ENCODE measurements around the gene AGER.
"Not testable (repeated sequence)": the region's sequence is repeated elsewhere in the genome, so short reads cannot be mapped to it uniquely, and the experiment has no call there.

AGER gene

DNA sequence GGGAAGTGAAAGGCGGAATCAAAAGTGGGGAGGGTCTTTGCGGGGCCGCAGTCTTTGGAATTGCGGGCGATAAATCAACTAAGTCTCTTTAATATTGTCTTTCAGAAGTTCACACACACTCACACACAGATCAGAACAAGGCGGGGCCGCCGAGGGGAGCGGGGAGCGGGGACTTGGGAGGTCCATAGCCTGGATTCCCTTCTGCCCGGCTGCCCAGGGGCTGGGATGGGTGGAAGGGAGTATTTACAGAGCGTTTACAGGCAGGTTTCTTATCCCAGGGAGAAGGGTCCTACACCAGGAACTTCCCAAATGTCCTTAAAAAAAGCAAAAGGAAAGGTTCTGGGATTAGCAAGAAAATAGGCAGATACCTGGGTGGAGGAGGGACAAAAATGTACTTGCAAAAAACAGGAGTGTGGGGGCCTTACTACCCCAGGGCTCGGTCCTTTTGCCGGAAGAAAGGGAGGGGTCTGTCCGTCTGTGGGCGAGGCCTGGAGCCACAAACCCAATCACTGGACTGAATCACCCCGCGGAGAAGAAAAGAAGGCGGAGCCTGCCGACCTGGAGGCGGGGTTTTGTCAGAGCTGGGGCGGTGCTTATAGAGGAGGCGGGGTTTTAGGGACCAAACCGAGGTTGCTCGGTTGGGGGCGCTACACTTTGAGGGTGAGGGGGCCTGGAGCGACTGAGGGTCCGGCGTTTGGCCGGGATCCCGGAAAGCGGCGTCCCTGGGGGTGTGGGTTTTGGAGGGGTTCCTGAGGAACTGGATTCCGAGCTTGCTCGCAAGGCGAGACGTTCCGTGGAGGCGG, 35.6 kb downstream of the AGER start:
- peak; percentile 47 to 66 (median 65) for DNase-seq (ENCODE audit: low read depth in 3 of 3)

DNA sequence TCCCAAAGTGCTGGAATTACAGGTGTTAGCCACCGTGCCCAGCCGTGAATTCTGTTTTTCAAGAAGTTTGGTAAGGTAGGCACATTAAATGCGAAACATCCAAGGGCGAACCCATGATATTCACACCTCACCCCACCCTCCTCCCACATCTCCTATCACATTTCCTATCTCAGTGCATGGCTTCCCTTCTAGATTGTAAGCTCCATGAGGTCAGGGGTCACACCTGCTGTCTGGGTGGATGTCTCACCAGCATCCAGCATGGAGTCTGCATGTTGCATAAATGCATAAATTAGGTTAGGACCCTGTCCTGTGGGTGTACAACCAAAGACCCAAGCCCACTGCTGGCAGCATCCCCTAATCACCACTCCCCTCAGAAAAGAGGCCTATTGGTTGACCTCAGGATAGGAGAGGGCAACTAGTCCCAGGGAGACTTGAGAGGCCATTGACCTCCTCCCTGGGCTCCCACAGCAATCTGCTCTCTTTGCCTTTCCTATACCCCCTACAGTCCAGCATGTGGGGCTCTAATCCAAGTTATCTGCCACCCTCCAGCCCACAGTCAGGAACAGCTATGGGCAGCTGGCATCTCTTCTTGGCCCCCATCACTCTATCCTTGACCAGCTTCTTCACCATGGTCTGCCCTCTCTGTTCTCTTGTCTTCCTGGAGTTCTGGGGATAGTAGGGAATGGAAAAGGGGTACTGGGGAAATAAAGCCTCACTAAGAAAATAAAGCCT, 36.5 kb downstream of the AGER start:
- DNase-seq (ENCODE audit: low read depth in 3 of 3), result no peak

DNA sequence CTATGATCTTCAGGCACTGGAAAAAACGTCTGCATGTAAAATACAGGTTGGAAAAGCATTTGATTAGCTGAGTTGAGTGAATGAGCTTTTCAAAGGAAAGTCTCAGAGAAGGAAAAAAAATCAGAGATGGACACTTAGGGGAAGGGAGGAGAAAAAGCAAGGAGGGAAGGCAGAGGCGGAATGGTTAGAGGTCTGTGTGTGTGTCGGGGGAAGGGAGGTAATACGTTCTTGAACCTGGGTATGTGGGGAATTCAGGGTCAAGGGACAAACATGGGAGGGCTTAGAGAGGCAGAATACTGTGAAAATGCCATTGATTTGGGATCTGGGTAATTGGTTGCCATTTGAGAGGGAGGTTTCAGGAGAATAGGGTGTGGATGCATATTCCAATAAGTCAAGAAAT, 37.4 kb downstream of the AGER start:
- DNase-seq (ENCODE audit: low read depth in 3 of 3), result no peak

DNA sequence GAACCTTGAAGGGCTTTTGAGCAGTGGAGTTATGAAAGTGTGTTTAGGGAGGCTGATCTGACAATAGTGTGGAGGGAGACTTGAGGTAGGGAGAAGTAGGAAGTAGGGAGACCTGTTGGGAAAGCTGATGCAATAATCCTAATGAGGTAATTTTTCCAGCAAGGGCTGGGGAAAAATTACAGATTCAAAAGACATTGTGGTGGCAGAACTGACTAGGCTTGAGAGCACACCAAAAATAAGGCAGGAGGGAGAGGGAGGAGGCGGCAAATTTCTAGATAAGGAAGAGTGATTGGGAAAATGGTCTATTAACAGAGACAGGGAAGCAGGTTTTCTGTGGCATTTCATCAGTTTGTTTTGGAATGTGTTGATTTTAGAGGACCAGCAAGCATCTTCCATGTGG, 37.8 kb downstream of the AGER start:
- no peak for DNase-seq (ENCODE audit: low read depth in 3 of 3)

GRCh38 chr6:32144238-32144637, 39.8 kb downstream of the AGER start:
- not testable (repeated sequence) for DNase-seq (ENCODE audit: low read depth in 3 of 3)

- DNase-seq (ENCODE audit: low read depth in 3 of 3), result no peak
Measured at GRCh38 chr6:32140420-32141046, 43.5 kb downstream of the AGER start.

DNA sequence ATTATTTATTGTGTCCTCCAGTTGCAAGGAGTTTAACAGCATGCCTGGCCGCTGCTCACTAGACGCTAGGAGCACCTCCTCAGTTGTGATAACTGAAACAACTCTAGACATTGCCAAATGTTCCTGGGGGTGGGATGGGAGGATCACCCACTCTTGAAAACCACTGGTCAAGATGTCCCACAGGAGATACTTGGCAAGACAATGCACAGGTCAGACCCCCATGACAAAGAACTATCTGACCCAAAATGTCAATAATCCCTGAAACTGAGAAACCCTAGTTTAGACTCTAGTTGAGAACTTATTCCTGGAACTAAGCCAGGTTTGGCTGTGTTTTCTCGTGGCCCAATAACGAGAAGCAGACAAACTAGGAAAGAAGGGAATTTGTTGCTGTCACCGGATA, 44.5 kb downstream of the AGER start:
- DNase-seq (ENCODE audit: low read depth in 3 of 3), result no peak

GRCh38 chr6:32137454-32137853, 46.6 kb downstream of the AGER start:
- DNase-seq (ENCODE audit: low read depth in 3 of 3), result no peak

GRCh38 chr6:32133786-32134185, 50.3 kb downstream of the AGER start:
- DNase-seq (ENCODE audit: low read depth in 3 of 3), result no peak

GRCh38 chr6:32132110-32132509, 51.9 kb downstream of the AGER start:
- no peak for DNase-seq (ENCODE audit: low read depth in 3 of 3)

DNA sequence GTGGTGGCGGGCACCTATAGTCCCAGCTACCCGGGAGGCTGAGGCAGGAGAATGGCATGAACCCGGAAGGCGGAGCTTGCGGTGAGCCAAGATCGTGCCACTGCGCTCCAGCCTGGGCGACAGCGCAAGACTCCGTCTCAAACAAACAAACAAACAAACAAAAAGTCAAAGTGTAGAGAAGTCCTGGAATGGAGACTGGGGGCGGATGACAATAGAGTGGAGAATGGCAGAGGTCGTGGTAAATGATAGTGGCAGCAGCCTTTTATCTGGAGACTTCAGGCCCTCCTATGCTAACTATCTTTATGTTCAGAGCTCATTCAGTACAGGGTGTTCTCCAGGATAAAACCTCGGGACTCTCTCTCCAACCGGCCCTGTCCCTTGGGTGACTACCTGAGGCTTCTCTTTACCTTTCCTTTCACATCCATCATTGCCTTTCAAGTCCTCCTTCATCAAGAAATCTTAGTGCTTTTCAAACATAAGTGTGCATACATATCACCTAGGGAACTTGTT, 52.6 kb downstream of the AGER start:
- no peak for DNase-seq (ENCODE audit: low read depth in 3 of 3)
